Glomerular visceral epithelial cell (primary cell): ENCODE data around the gene HAGHL.
"Not testable (repeated sequence)": the region's sequence is repeated elsewhere in the genome, so short reads cannot be mapped to it uniquely, and the experiment has no call there.

ENCODE experiments used
- DNase-seq: peaks from one replicate; pipeline ENCODE4 v3.0.0-alpha.2; 2016; ENCODE audit errors: extremely low spot score

HAGHL gene

GRCh38 chr16:734208-734980, 7.5 kb downstream of the HAGHL start:
- no peak for DNase-seq

DNA sequence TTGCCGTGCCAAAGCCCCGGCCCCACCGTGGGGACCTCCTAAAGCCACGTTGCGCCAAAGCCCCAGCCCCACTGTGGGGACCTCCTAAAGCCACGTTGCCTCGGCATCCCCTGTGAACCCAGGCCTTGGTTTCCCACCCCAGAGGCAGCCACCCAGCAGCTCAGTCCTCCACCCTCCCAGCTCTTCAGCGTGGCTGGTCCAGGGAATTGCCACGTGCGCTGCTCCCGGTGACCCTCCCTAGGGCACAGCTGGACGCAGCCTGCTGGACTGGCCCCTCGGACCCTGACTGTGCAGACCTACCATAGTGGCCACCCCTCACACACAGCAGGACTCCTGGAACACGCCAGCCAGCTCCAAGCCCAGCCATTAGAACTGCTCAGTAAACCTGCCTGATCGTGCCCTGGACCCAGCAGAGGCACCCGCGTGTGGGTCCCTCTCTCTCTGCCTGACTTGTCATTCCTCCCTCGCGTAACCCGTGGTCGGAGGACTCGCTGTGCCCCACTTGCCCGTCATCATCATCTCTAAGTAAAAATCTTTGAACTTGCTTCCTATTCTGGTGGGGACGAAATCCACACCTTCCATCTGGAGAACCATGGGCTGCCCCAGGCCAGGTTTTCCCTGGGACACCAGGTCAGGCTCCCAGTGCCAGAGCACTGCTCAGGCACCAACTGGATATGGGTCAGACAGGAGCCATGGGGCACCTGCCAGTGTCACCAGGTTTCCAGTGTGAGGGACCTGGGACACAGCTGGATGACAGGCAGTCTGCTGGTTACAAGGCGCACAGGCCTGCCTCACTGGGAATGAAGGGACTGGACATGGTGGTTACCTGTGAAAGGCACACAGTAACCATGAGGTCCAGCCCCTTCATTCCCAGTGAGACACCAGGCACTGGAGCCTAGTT, 8.3 kb downstream of the HAGHL start:
- no peak for DNase-seq

- no peak for DNase-seq
Measured at GRCh38 chr16:735982-736453, 9.1 kb downstream of the HAGHL start.

- DNase-seq: no peak
Measured at GRCh38 chr16:736936-737481, 10.1 kb downstream of the HAGHL start.

DNA sequence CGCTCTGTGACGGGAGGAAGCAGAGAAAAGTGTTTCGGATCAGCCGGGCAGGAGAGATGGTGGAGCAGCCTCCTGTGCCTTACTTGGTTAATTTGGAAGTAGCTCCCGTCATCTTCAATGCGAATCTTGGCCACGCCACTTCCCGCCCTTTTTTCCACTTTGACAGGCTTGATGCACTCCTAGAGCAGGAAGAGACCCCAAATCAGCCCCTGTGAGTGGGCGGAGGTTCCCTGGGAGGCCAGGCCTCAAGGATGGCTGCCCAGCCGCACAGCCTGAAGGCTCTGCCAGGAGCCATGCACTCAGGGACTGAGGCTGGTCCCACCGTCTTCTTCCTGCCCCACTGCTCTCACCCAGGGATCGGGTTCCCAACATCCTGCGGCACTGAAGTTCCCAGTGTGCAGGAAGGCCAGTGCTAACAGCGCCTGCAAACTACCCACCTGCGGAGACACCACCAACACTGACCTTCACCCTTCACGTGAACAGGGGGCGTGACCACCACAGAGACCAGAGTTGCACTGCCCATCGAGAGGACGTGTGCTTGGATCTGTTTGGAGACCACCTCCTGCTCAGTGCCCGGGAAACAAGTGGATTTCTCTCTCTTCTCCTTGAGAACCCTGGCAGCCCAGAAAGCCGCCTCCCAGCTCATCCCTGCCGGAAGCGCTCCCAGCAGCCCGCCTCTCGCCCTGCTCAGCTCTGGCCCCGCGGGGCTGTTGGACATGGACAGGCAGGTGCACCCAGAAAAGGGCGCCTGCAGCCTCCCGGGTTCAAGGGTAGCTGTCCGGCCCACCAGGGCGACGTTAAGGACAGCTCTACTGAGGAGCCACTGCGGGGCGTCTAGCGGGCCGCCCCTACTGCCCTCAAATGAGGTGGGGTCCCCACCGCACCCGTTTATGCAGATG, 12.9 kb downstream of the HAGHL start:
- DNase-seq: no peak

- no peak for DNase-seq
Measured at GRCh38 chr16:740459-740763, 13.5 kb downstream of the HAGHL start.

DNA sequence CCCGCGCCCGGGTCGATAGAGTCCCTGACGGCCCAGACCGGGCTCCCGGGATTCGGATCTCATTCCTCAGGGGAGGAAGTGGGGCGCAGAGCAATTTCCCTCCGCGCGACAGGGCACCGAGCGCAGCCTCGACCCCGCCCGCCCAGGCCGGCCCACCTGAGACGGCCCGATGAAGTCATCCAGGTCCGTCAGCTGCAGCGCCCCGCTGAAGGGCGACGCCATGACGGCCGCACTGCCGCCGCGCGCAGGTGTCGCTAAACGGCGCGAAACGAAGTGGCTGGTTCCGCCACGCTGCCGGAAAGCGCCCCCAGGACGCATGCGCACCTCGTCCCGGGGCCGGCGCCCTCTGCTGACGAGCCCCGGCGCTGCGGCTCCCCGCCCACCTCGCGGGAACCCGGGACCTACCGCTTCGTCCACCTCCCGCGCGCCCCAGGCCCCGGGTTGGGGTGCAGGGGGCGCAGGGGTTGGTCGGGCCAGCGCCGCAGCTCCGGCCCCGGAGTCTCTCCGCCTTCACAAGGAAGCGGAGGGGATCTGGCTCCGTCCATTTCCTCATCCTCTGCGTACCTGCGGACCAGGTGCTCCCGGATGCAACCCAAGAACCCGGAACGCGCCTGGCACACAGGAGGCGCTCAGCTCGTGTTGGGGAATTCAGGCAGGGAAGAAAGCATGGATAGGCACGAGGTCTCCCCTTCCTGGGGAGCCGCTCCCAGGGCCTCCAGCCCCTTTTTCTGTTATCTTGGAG, 14.0 kb downstream of the HAGHL start, which contains the start of gene CIAO3:
TSS of gene CIAO3 (minus strand) at position 234 of the 742 bp plus-strand sequence. CDS start at position 222, 12 bp downstream.
- peak; percentile 90 for DNase-seq

- DNase-seq: no peak
Measured at GRCh38 chr16:741986-742629, 15.2 kb downstream of the HAGHL start.

- not testable (repeated sequence) for DNase-seq
Measured at GRCh38 chr16:742894-743293, 16.0 kb downstream of the HAGHL start.

DNA sequence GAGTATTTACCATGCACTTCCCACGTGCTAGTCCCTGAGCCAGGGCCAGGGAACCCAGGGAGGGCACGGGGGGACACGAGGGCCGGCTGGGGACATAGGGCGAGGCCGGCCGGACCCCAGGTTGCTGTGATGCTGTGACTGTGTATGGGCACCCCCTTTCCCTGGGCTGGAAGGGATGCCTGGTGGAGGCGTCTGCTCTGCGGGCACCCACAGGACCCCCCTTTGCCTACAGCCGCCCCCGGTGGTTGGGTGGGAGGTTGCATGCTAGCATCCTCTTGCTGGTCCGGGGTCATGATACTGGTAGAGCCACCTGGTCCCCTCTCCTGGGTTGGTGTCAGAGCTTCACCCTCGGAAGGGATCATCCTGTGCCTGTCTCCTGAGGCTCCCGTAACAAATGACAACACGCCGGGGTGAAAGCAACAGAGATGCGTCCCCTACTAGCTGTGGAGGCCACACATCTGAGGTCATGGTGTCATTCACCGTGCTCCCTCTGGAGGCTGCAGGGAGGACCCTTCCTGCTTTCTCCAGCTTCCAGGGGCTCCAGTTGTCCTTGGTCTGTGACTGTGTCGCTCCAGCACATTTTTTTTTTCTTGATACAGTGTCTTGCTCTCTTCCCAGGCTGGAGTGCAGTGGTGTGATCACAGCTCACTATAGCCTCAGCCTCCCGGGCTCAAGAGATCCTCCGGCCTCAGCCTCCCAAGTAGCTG, 17.0 kb downstream of the HAGHL start:
- DNase-seq: no peak

DNA sequence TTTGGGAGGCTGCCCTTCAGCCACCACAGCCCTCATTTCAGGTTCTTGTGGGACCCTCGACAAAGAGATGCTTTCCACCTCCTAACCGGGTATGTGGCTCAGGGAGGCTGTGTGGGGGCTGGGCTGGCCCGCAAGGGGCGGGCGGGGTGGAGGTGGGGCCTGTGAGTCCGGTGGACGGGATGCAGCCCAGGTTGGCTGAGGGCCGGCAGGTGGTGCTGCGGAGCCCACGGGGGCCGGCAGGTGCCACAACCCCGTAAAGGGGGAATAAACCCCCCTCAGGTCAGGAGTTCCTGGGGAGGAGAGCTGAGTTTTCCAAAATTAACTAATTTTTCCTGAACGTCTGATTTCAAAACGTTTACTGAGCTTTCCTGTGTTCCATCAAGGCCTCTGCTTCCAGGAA, 18.8 kb downstream of the HAGHL start:
- no peak for DNase-seq

- DNase-seq: no peak
Measured at GRCh38 chr16:746637-747036, 19.7 kb downstream of the HAGHL start.

GRCh38 chr16:747978-748746, 21.3 kb downstream of the HAGHL start:
- DNase-seq: no peak

DNA sequence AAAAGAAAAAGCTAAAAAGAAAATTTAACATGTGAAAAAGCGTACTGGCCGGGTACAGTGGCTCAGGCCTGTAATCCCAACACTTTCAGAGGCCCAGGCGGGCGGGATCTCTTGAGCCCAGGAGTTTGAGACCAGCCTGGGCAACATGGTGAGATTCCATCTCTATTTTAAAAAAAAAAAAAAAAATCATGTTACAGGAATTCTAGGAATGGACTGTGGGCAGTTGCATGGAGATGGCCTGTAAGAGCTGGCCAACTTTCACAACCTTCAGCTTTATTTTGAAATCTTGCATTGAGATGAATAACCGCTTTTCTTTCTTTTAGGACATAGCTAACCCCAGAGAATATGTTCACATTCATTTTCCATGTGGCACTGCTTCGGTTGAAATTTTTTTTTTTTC, 22.1 kb downstream of the HAGHL start:
- no peak for DNase-seq

GRCh38 chr16:750485-750884, 23.6 kb downstream of the HAGHL start:
- no peak for DNase-seq

GRCh38 chr16:751152-752006, 24.5 kb downstream of the HAGHL start:
- no peak for DNase-seq

DNA sequence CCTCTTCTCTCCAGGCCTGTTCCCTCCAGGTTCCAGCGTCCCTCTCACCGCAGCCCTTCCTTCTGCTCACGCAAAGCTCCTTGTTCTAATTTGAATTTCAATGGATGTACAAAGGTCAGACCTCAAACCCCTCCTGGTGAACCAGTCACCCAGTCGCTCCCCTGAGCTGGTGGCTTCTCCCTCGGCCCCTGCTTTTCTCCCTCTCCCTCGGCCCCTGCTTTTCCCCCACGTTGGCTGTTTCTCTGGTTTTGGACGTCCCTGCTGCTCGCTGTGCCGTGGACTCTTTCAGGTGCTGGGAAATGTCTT, 25.1 kb downstream of the HAGHL start:
- no peak for DNase-seq

DNA sequence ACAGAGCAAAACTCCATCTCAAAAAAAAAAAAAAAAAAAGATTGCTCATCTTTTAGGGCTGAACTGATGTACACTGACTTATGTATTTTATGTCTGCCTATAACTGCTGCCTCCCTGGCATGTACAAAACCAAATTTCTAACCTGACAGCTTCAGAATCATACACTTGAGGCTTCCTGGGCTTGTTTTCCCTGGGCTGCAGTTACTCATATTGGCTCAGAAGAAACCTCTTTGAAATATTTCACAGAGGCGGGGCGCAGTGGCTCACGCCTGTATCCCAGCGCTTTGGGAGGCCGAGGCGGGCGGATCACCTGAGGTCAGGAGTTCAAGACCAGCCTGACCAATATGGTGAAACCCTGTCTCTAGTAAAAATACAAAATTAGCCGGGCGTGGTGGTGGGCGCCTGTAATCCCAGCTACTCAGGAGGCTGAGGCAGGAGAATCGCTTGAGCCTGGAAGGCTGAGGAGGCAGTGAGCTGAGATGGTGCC, 27.3 kb downstream of the HAGHL start:
- DNase-seq: not testable (repeated sequence)
